Activated CD4-positive, alpha-beta T cell treated with anti-CD3 and anti-CD28 coated beads for 4 hours (primary cell): Measurements from ENCODE around the gene TELO2.
"Not testable (repeated sequence)": the region's sequence is repeated elsewhere in the genome, so short reads cannot be mapped to it uniquely, and the experiment has no call there.

Experiments used
- DNase-seq, 2 donors: peaks; one replicate each; pipeline ENCODE4 v3.0.0-alpha.2; 2020

Gene TELO2

GRCh38 chr16:1458336-1458976 is 34.7 kb upstream of the TELO2 start:
- no peak for DNase-seq

- DNase-seq = no peak
Observed at GRCh38 chr16:1458977-1459341, 34.2 kb upstream of the TELO2 start.

- no peak for DNase-seq
Observed at GRCh38 chr16:1459967-1460366, 33.2 kb upstream of the TELO2 start.

- no peak for DNase-seq
Observed at GRCh38 chr16:1460602-1461138, 32.5 kb upstream of the TELO2 start.

- DNase-seq = no peak
Observed at GRCh38 chr16:1461146-1461545, 32.0 kb upstream of the TELO2 start.

GRCh38 chr16:1464196-1464893 is 28.8 kb upstream of the TELO2 start:
- DNase-seq = no peak

- no peak for DNase-seq
Observed at GRCh38 chr16:1464894-1465566, 28.1 kb upstream of the TELO2 start.

- no peak for DNase-seq
Observed at GRCh38 chr16:1465567-1465915, 27.6 kb upstream of the TELO2 start.

GRCh38 chr16:1466054-1466453 is 27.1 kb upstream of the TELO2 start:
- no peak for DNase-seq

GRCh38 chr16:1466968-1467521 is 26.1 kb upstream of the TELO2 start:
- DNase-seq = no peak

- DNase-seq = no peak
Observed at GRCh38 chr16:1468426-1468810, 24.7 kb upstream of the TELO2 start.

- not testable (repeated sequence) for DNase-seq
Observed at GRCh38 chr16:1469141-1469540, 24.0 kb upstream of the TELO2 start.

GRCh38 chr16:1469693-1470201 is 23.4 kb upstream of the TELO2 start:
- no peak for DNase-seq

- no peak for DNase-seq
Observed at GRCh38 chr16:1470481-1471251, 22.5 kb upstream of the TELO2 start.

- no peak for DNase-seq
Observed at GRCh38 chr16:1471569-1472194, 21.5 kb upstream of the TELO2 start.

GRCh38 chr16:1472974-1473373 is 20.2 kb upstream of the TELO2 start:
- no peak for DNase-seq

GRCh38 chr16:1474082-1474795 is 18.9 kb upstream of the TELO2 start:
- DNase-seq = no peak

GRCh38 chr16:1474796-1475551 is 18.2 kb upstream of the TELO2 start, which contains the start of gene CLCN7:
CLCN7 (minus strand) TSS chr16:1475028; CDS start chr16:1474974, 54 bp downstream.
- DNase-seq = peak; percentile 82 to 86

- no peak for DNase-seq
Observed at GRCh38 chr16:1475552-1476114, 17.5 kb upstream of the TELO2 start.

- DNase-seq = no peak
Observed at GRCh38 chr16:1477033-1477432, 16.1 kb upstream of the TELO2 start.
